ENCODE results near the gene GPR137. TPM values are rescaled to one million over a fixed set of nuclear protein-coding genes. Genes with fewer than 3 reads are reported as not detected.

The GPR137 gene
- total and polyA plus RNA-seq, 9 of the 15 experiments (the other 6 are each of a cell fraction or from before 2014, with no cell fraction given) = 0.32 to 26.7 (median 10.7) TPM

GRCh38 chr11:64246871-64247728, 38.5 kb upstream of the GPR137 start, which contains the start of gene PPP1R14B (continued):
- TF ChIP-seq PRDM10 (IDR thresholded peaks at IDR 0.05; ENCODE audit: partially characterized antibody) (peak; percentile 75), BMI1 (IDR thresholded peaks at IDR 0.05; ENCODE audit: low read length) (no peak), SMARCA4 (IDR thresholded peaks at IDR 0.05) (no peak), ZNF695 (CRISPR knock-in tag; IDR thresholded peaks at IDR 0.05) (0 out of 2 replicates have a peak, but pooled peaks have one; percentile 16), NCOA6 (IDR thresholded peaks at IDR 0.05) (no peak), KLF1 (tag; IDR thresholded peaks at IDR 0.05) (peak; percentile 82), CGGBP1 (CRISPR knock-in tag; IDR thresholded peaks at IDR 0.05) (no peak), MLLT1 (IDR thresholded peaks at IDR 0.05) (0 out of 4 replicates have a peak, but pooled peaks of 1 of the 2 experiments have one; percentile 23), ID3 (CRISPR knock-in tag; IDR thresholded peaks at IDR 0.05) (no peak), ID3 (tag; IDR thresholded peaks at IDR 0.05) (0 out of 2 replicates have a peak, but pooled peaks have one; percentile 70), MEIS2 (IDR thresholded peaks at IDR 0.05; ENCODE audit: partially characterized antibody) (no peak), CBX1 (IDR thresholded peaks at IDR 0.05; ENCODE audit: low read depth) (peak; percentile 94), ZNF655 (CRISPR knock-in tag; IDR thresholded peaks at IDR 0.05) (no peak), TBL1XR1 (IDR thresholded peaks at IDR 0.05; ENCODE audit: low read length in 2 of 2) (no peak), RBM14 (IDR thresholded peaks at IDR 0.05; ENCODE audit: borderline replicate concordance, insufficient read depth, low read depth, low read length) (no peak), MECOM (CRISPR knock-in tag; IDR thresholded peaks at IDR 0.05) (no peak), ZBTB17 (CRISPR knock-in tag; IDR thresholded peaks at IDR 0.05) (no peak; the same call in none of the 2 replicates), ZBTB9 (CRISPR knock-in tag; IDR thresholded peaks at IDR 0.05) (no peak), RFX7 (CRISPR knock-in tag; IDR thresholded peaks at IDR 0.05) (no peak), POLR2A (conservative IDR thresholded peaks at IDR 0.05) (peak; percentile 90)
